HEK293 (cell line): ENCODE results near the gene CASZ1.
A peak's percentile ranks its signal among the peaks of the same experiment; 100 is the strongest.

Experiments
- CTCF ChIA-PET: fragments of 350-600 bp; formaldehyde crosslinking; extraction: SDS; loops from one replicate; lab custom pipeline; 2021; ENCODE audit warnings: antibody characterized with exemption; lab: Yijun Ruan, JAX
- POLR2A ChIA-PET: fragments of 300-600 bp; formaldehyde crosslinking; extraction: SDS; loops from one replicate; lab custom pipeline; 2020; ENCODE audit warnings: antibody characterized with exemption, inconsistent platforms; lab: Yijun Ruan, JAX
- H3K27ac ChIP-seq: fragments of 200-500 bp; sonication (Bioruptor generic); 2 replicates; pipeline ENCODE4 v1.5.1; 2014; ENCODE audit warnings: low read depth, low read length, control low read depth, inconsistent platforms; ENCODE audit errors: extremely low read depth
- H3K36me3 ChIP-seq, 2 experiments: fragments of 200-500 bp in 1 of 2; sonication (Bioruptor generic) in 1 of 2; 1 replicate in 1 of 2; 2 replicates in 1 of 2; pipeline ENCODE4 v1.5.1; 2014 to 2017; ENCODE audit warnings: inconsistent platforms in 2 of 2, low read length in 2 of 2; ENCODE audit not compliant: control insufficient read depth in 2 of 2, insufficient read depth in 1 of 2
- H3K4me1 ChIP-seq: fragments of 200-500 bp; sonication (Bioruptor generic); 2 replicates; pipeline ENCODE4 v1.5.1; 2014; ENCODE audit warnings: mild to moderate bottlenecking, low read length, inconsistent platforms; ENCODE audit not compliant: control insufficient read depth, insufficient read depth
- H3K4me3 ChIP-seq: 2 replicates; pipeline ENCODE4 v1.5.1; 2011; ENCODE audit warnings: low read depth, mild to moderate bottlenecking, control low read depth, low read length, moderate library complexity
- H3K9me3 ChIP-seq: fragments of 200-500 bp; sonication (Bioruptor generic); 2 replicates; pipeline ENCODE4 v1.5.1; 2014; ENCODE audit warnings: low read depth, low read length, inconsistent platforms; ENCODE audit not compliant: control insufficient read depth, insufficient read depth
- GLIS2 ChIP-seq: fragments of 450-650 bp; formaldehyde crosslinking; IDR thresholded peaks from 2 replicates; pipeline ENCODE4 v1.5.1; 2016; ENCODE audit warnings: missing biosample characterization, missing genetic modification characterization
- INSM2 ChIP-seq: fragments of 450-650 bp; formaldehyde crosslinking; IDR thresholded peaks from 2 replicates; pipeline ENCODE4 v1.5.1; 2016; ENCODE audit warnings: missing biosample characterization, missing genetic modification characterization
- KLF1 ChIP-seq: fragments of 450-650 bp; formaldehyde crosslinking; IDR thresholded peaks from 2 replicates; pipeline ENCODE4 v1.5.1; 2016; ENCODE audit warnings: missing biosample characterization, missing genetic modification characterization
- MZF1 ChIP-seq: fragments of 450-650 bp; formaldehyde crosslinking; IDR thresholded peaks from 2 replicates; pipeline ENCODE4 v1.5.1; 2017; ENCODE audit warnings: missing biosample characterization, missing genetic modification characterization, borderline replicate concordance
- OVOL3 ChIP-seq: fragments of 450-650 bp; formaldehyde crosslinking; IDR thresholded peaks from 2 replicates; pipeline ENCODE4 v1.5.1; 2016; ENCODE audit warnings: missing biosample characterization, missing genetic modification characterization
- PRDM4 ChIP-seq: fragments of 450-650 bp; formaldehyde crosslinking; IDR thresholded peaks from 2 replicates; pipeline ENCODE4 v1.5.1; 2017; ENCODE audit warnings: missing biosample characterization, missing genetic modification characterization
- REST ChIP-seq: fragments of 450-650 bp; formaldehyde crosslinking; IDR thresholded peaks from 2 replicates; pipeline ENCODE4 v1.5.1; 2016; ENCODE audit warnings: missing biosample characterization, missing genetic modification characterization
- WT1 ChIP-seq: fragments of 450-650 bp; formaldehyde crosslinking; IDR thresholded peaks from 2 replicates; pipeline ENCODE4 v1.5.1; 2016; ENCODE audit warnings: missing biosample characterization, missing genetic modification characterization
- YY1 ChIP-seq: fragments of 450-650 bp; formaldehyde crosslinking; IDR thresholded peaks from 2 replicates; pipeline ENCODE4 v1.5.1; 2018; ENCODE audit warnings: missing biosample characterization, missing genetic modification characterization
- ZBTB26 ChIP-seq: fragments of 450-650 bp; formaldehyde crosslinking; optimal IDR thresholded peaks from 2 replicates; pipeline ENCODE3; 2016; ENCODE audit warnings: missing biosample characterization, mild to moderate bottlenecking, missing genetic modification characterization
- ZBTB49 ChIP-seq: fragments of 450-650 bp; formaldehyde crosslinking; IDR thresholded peaks from 2 replicates; pipeline ENCODE4 v1.5.1; 2016; ENCODE audit warnings: missing biosample characterization, missing genetic modification characterization, low read depth
- ZNF18 ChIP-seq: fragments of 450-650 bp; formaldehyde crosslinking; IDR thresholded peaks from 2 replicates; pipeline ENCODE4 v1.5.1; 2016; ENCODE audit warnings: missing biosample characterization, missing genetic modification characterization
- ZNF24 ChIP-seq: fragments of 450-650 bp; formaldehyde crosslinking; IDR thresholded peaks from 2 replicates; pipeline ENCODE4 v1.5.1; 2016; ENCODE audit warnings: missing biosample characterization, missing genetic modification characterization
- ZNF324 ChIP-seq: fragments of 450-650 bp; formaldehyde crosslinking; IDR thresholded peaks from 2 replicates; pipeline ENCODE4 v1.5.1; 2016; ENCODE audit warnings: missing biosample characterization, missing genetic modification characterization
- ZNF354C ChIP-seq: fragments of 450-650 bp; formaldehyde crosslinking; IDR thresholded peaks from 2 replicates; pipeline ENCODE4 v1.5.1; 2016; ENCODE audit warnings: missing biosample characterization, missing genetic modification characterization, low read depth, borderline replicate concordance
- ZNF404 ChIP-seq: fragments of 450-650 bp; formaldehyde crosslinking; IDR thresholded peaks from 2 replicates; pipeline ENCODE4 v1.5.1; 2017; ENCODE audit warnings: missing biosample characterization, missing genetic modification characterization
- ZNF610 ChIP-seq: fragments of 450-650 bp; formaldehyde crosslinking; IDR thresholded peaks from 2 replicates; pipeline ENCODE4 v1.5.1; 2016; ENCODE audit warnings: missing biosample characterization, missing genetic modification characterization, borderline replicate concordance
- ZNF629 ChIP-seq: fragments of 450-650 bp; formaldehyde crosslinking; IDR thresholded peaks from 2 replicates; pipeline ENCODE4 v1.5.1; 2017; ENCODE audit warnings: missing biosample characterization, missing genetic modification characterization

The CASZ1 gene

GRCh38 chr1:10675813-10676212 lies 120.6 kb downstream of the CASZ1 start:
- no peaks in the 10 kb centered on the region for H3K36me3 ChIP-seq
- ChIA-PET CTCF (interaction anchor here (0.6 to 0.7 kb wide), 2 partner anchors 176 to 802 kb away, joined by 3 to 5 read pairs; no protein-coding TSS in a partner anchor), POLR2A (no interaction called here)
- no peak overlapping the region for H3K27ac ChIP-seq
- H3K4me1 ChIP-seq: peaks cover 14% of the 10 kb centered on the region
- TF ChIP-seq ZBTB49 (tag by site-specific recombination) (no peak), YY1 (tag by site-specific recombination) (no peak), KLF1 (tag by site-specific recombination) (peak; percentile 57; the same call in 1 of the 2 replicates), GLIS2 (tag by site-specific recombination) (0 out of 2 replicates have a peak, but pooled peaks have one; percentile 39), ZNF404 (tag by site-specific recombination) (no peak)
- no peaks in the 10 kb centered on the region for H3K9me3 ChIP-seq
- no peak overlapping the region for H3K4me3 ChIP-seq

GRCh38 chr1:10674700-10675609 lies 121.5 kb downstream of the CASZ1 start:
- POLR2A ChIA-PET: no interaction called here
- peaks cover 14% of the 10 kb centered on the region for H3K4me1 ChIP-seq
- peak overlapping the region; percentile 20; the same call in 1 of the 2 replicates for H3K27ac ChIP-seq
- H3K4me3 ChIP-seq: no peak overlapping the region
- H3K36me3 ChIP-seq: no peaks in the 10 kb centered on the region
- H3K9me3 ChIP-seq: no peaks in the 10 kb centered on the region
- CTCF ChIA-PET: interaction anchor here (0.7 kb wide), 1 partner anchor 190 kb away, joined by 4 read pairs; no protein-coding TSS in a partner anchor
- TF ChIP-seq ZNF324 (tag by site-specific recombination): 0 out of 2 replicates have a peak, but pooled peaks have one; percentile 27
- no peak for TF ChIP-seq ZNF354C (tag by site-specific recombination)
- TF ChIP-seq ZNF629 (tag by site-specific recombination): peak; percentile 63; the same call in 1 of the 2 replicates
- TF ChIP-seq MZF1 (tag by site-specific recombination): peak; percentile 80
- TF ChIP-seq ZNF610: peak; percentile 32; the same call in 1 of the 2 replicates
- peak; percentile 68 for TF ChIP-seq ZNF24
- TF ChIP-seq OVOL3 (tag by site-specific recombination): 0 out of 2 replicates have a peak, but pooled peaks have one; percentile 31
- peak; percentile 13 for TF ChIP-seq ZBTB26 (tag by site-specific recombination)
- TF ChIP-seq REST (tag by site-specific recombination): no peak
- peak; percentile 27; the same call in 1 of the 2 replicates for TF ChIP-seq ZNF18 (tag by site-specific recombination)
- TF ChIP-seq PRDM4: peak; percentile 80
- TF ChIP-seq WT1 (tag by site-specific recombination): peak; percentile 95
- peak; percentile 88 for TF ChIP-seq INSM2
